Kidney epithelial cell (primary cell): ENCODE measurements around the gene PCSK5. TPM values are rescaled to one million over a fixed set of nuclear protein-coding genes. Genes with fewer than 3 reads are reported as not detected.
A peak's percentile ranks its signal among the peaks of the same experiment; 100 is the strongest.

Experiments used
- DNase-seq: peaks from one replicate; pipeline ENCODE4 v3.0.0-alpha.2; 2010; ENCODE audit warnings: low read depth
- H3K27me3 ChIP-seq: 2 replicates; pipeline ENCODE4 v1.6.0; 2011; ENCODE audit warnings: low read length; ENCODE audit not compliant: control insufficient read depth, insufficient read depth
- H3K36me3 ChIP-seq: 2 replicates; pipeline ENCODE4 v1.5.1; 2011; ENCODE audit warnings: low read length; ENCODE audit not compliant: control insufficient read depth, insufficient read depth
- H3K4me3 ChIP-seq: 2 replicates; pipeline ENCODE4 v1.5.1; 2011; ENCODE audit warnings: low read depth, mild to moderate bottlenecking, control low read depth, low read length
- CTCF ChIP-seq: IDR thresholded peaks from 2 replicates; pipeline ENCODE4 v1.5.1; 2011; ENCODE audit warnings: mild to moderate bottlenecking, moderate library complexity, low read length, control low read depth, inconsistent platforms; ENCODE audit not compliant: insufficient read depth, poor library complexity, severe bottlenecking
- total RNA-seq: library from RNA; depleted of rRNA; stranded (reverse); fragments of >200 nt; gene quantifications from 2 replicates; pipeline ENCODE4 v1.2.3, GENCODE V29; 2015

The PCSK5 gene
- total RNA-seq, 1 donor from 2014 or later, result 3.8 TPM

DNA sequence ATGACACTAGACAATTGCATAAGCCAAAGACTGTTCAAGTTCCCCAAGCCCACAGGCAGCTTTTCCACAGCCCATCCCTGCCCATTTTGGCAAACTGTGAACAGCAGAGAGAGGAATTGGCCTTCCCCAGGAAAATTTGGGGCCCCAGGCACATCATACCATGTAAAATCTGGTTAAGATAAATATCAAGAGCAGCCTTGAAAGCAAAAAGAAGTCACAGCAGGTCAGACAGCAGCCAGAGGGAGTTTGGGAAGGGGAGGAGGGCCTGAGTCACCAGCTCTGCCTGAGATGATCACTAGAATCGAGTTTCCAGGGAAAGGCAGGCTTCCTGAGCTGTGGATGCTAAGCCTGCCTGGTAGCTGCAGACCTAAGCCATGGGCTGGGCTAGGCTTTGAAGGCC, 324.6 kb downstream of the PCSK5 start:
- no peaks in the 10 kb centered on the region for H3K36me3 ChIP-seq
- H3K27me3 ChIP-seq, result no peaks in the 10 kb centered on the region
- DNase-seq, result no peak
- TF ChIP-seq CTCF, result no peak
- no peak overlapping the region for H3K4me3 ChIP-seq

GRCh38 chr9:76216161-76216649, 325.7 kb downstream of the PCSK5 start:
- TF ChIP-seq CTCF, result no peak
- H3K4me3 ChIP-seq, result no peak overlapping the region
- no peaks in the 10 kb centered on the region for H3K36me3 ChIP-seq
- peak; percentile 66 for DNase-seq
- H3K27me3 ChIP-seq, result no peaks in the 10 kb centered on the region

GRCh38 chr9:76218117-76218885, 327.8 kb downstream of the PCSK5 start:
- no peak overlapping the region for H3K4me3 ChIP-seq
- no peak for DNase-seq
- no peaks in the 10 kb centered on the region for H3K36me3 ChIP-seq
- no peak for TF ChIP-seq CTCF
- H3K27me3 ChIP-seq, result no peaks in the 10 kb centered on the region

DNA sequence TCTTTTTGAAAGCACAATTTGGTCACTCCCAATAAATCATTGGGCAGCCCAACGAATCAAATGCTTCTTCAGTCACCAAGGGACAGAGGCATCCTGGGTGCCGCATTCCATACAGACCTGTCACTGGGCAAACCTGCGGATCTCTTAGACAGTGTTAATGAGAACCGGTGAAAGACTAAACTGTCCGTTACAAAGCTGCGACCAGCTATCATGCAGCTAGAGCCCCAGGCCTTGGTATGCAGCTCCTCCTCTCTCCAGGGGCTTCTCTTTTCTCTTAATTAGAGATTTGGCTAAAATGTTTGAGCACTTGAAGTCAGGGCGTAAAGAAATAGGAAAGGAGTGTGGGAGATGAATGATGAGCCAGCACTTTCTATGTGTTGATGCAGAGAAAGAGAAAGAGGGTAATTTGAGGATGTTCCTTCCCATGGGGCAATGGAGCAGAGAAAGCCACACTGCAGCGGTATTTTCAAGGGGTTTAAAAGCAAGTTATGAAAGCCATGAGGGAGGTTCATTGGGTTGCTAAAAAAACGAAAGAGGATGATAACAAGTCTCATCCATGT, 328.5 kb downstream of the PCSK5 start:
- DNase-seq, result peak; percentile 37
- no peak for TF ChIP-seq CTCF
- Histone ChIP-seq H3K27me3 (no peaks in the 10 kb centered on the region), H3K36me3 (no peaks in the 10 kb centered on the region), H3K4me3 (no peak overlapping the region)

DNA sequence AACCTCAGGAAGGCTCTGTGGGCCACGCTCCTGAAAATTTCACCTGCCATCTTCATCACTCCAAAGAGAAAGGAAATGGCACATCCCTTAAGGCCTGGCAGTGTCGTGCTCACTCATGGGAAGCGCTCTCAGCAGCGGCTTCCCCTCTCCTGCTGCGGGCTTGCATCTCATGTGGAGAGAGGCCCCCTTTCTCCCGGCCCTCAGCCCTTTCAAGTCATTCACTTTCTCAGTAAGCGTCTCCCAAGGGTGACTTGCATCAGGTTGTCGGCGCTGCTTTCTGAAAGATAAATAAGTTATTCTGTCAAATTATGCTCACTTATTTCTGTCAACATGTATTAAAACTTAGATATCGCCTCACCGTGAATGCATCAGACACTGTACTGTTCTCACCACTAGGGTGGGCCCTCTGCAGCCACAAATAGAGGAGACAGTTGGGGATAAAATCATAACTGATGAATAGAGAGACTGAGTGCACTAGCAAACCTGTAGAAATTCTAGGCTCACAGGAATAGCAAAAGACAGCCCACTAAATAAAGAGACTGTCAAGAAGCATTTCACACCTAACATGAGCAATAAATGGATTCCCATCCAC, 329.2 kb downstream of the PCSK5 start:
- peak; percentile 18 for TF ChIP-seq CTCF
- Histone ChIP-seq H3K4me3 (no peak overlapping the region), H3K27me3 (no peaks in the 10 kb centered on the region), H3K36me3 (no peaks in the 10 kb centered on the region)
- DNase-seq, result no peak

- no peak for TF ChIP-seq CTCF
- Histone ChIP-seq H3K36me3 (no peaks in the 10 kb centered on the region), H3K4me3 (no peak overlapping the region), H3K27me3 (no peaks in the 10 kb centered on the region)
- no peak for DNase-seq
Observed at GRCh38 chr9:76221423-76221822, 330.9 kb downstream of the PCSK5 start.
